ENCODE data around the gene ROR2. TPM values are rescaled to one million over a fixed set of nuclear protein-coding genes. Genes with fewer than 3 reads are reported as not detected.
"Not testable (repeated sequence)": the region's sequence is repeated elsewhere in the genome, so short reads cannot be mapped to it uniquely, and the experiment has no call there.

ROR2 gene
- total RNA-seq, 1 experiment from 2014 or later = 40.0 TPM

GRCh38 chr9:91614044-91614443 lies 336.0 kb downstream of the ROR2 start:
- H3K4me3 ChIP-seq (ENCODE audit: insufficient read depth, low read depth, low read length) = not testable (repeated sequence)

GRCh38 chr9:91611582-91611981 lies 338.4 kb downstream of the ROR2 start:
- Histone ChIP-seq H3K27me3 (ENCODE audit: control insufficient read depth, insufficient read depth, low read length) (no peaks in the 10 kb centered on the region), H3K36me3 (replicated peaks; ENCODE audit: control insufficient read depth, insufficient read depth, low read length) (no peaks in the 10 kb centered on the region), H3K4me3 (ENCODE audit: insufficient read depth, low read depth, low read length) (no peak overlapping the region)
- no peak for DNase-seq

More at GRCh38 chr9:91614044-91614443, 336.0 kb downstream of the ROR2 start:
- not testable (repeated sequence) for H3K36me3 ChIP-seq (replicated peaks; ENCODE audit: control insufficient read depth, insufficient read depth, low read length); DNase-seq; H3K27me3 ChIP-seq (ENCODE audit: control insufficient read depth, insufficient read depth, low read length)

GRCh38 chr9:91606255-91606995 lies 343.6 kb downstream of the ROR2 start:
- H3K4me3 ChIP-seq (ENCODE audit: insufficient read depth, low read depth, low read length) = no peak overlapping the region
- no peaks in the 10 kb centered on the region for H3K36me3 ChIP-seq (replicated peaks; ENCODE audit: control insufficient read depth, insufficient read depth, low read length)
- DNase-seq = no peak
- no peaks in the 10 kb centered on the region for H3K27me3 ChIP-seq (ENCODE audit: control insufficient read depth, insufficient read depth, low read length)

- H3K27me3 ChIP-seq (ENCODE audit: control insufficient read depth, insufficient read depth, low read length) = no peaks in the 10 kb centered on the region
- DNase-seq = no peak
- no peaks in the 10 kb centered on the region for H3K36me3 ChIP-seq (replicated peaks; ENCODE audit: control insufficient read depth, insufficient read depth, low read length)
- H3K4me3 ChIP-seq (ENCODE audit: insufficient read depth, low read depth, low read length) = no peak overlapping the region
Measured at GRCh38 chr9:91604451-91605179, 345.4 kb downstream of the ROR2 start.

GRCh38 chr9:91603932-91604331 lies 346.1 kb downstream of the ROR2 start:
- no peaks in the 10 kb centered on the region for H3K27me3 ChIP-seq (ENCODE audit: control insufficient read depth, insufficient read depth, low read length)

GRCh38 chr9:91599564-91599963 lies 350.5 kb downstream of the ROR2 start:
- H3K36me3 ChIP-seq (replicated peaks; ENCODE audit: control insufficient read depth, insufficient read depth, low read length) = no peaks in the 10 kb centered on the region
- DNase-seq = no peak
- H3K4me3 ChIP-seq (ENCODE audit: insufficient read depth, low read depth, low read length) = no peak overlapping the region
- no peaks in the 10 kb centered on the region for H3K27me3 ChIP-seq (ENCODE audit: control insufficient read depth, insufficient read depth, low read length)

More at GRCh38 chr9:91603932-91604331, 346.1 kb downstream of the ROR2 start:
- H3K36me3 ChIP-seq (replicated peaks; ENCODE audit: control insufficient read depth, insufficient read depth, low read length) = no peaks in the 10 kb centered on the region
- no peak overlapping the region for H3K4me3 ChIP-seq (ENCODE audit: insufficient read depth, low read depth, low read length)
- no peak for DNase-seq

GRCh38 chr9:91591627-91592026 lies 358.4 kb downstream of the ROR2 start:
- Histone ChIP-seq H3K36me3 (replicated peaks; ENCODE audit: control insufficient read depth, insufficient read depth, low read length) (no peaks in the 10 kb centered on the region), H3K4me3 (ENCODE audit: insufficient read depth, low read depth, low read length) (no peak overlapping the region)

GRCh38 chr9:91589101-91589553 lies 360.9 kb downstream of the ROR2 start:
- Histone ChIP-seq H3K36me3 (replicated peaks; ENCODE audit: control insufficient read depth, insufficient read depth, low read length) (no peaks in the 10 kb centered on the region), H3K4me3 (ENCODE audit: insufficient read depth, low read depth, low read length) (no peak overlapping the region), H3K27me3 (ENCODE audit: control insufficient read depth, insufficient read depth, low read length) (no peaks in the 10 kb centered on the region)
- DNase-seq = no peak

More at GRCh38 chr9:91591627-91592026, 358.4 kb downstream of the ROR2 start:
- DNase-seq = no peak
- H3K27me3 ChIP-seq (ENCODE audit: control insufficient read depth, insufficient read depth, low read length) = no peaks in the 10 kb centered on the region

- Histone ChIP-seq H3K36me3 (replicated peaks; ENCODE audit: control insufficient read depth, insufficient read depth, low read length) (no peaks in the 10 kb centered on the region), H3K27me3 (ENCODE audit: control insufficient read depth, insufficient read depth, low read length) (no peaks in the 10 kb centered on the region), H3K4me3 (ENCODE audit: insufficient read depth, low read depth, low read length) (no peak overlapping the region)
- DNase-seq = peak; percentile 33
Measured at GRCh38 chr9:91586282-91586681, 363.7 kb downstream of the ROR2 start.

- Histone ChIP-seq H3K27me3 (ENCODE audit: control insufficient read depth, insufficient read depth, low read length) (no peaks in the 10 kb centered on the region), H3K4me3 (ENCODE audit: insufficient read depth, low read depth, low read length) (no peak overlapping the region), H3K36me3 (replicated peaks; ENCODE audit: control insufficient read depth, insufficient read depth, low read length) (no peaks in the 10 kb centered on the region)
- no peak for DNase-seq
Measured at GRCh38 chr9:91583966-91584365, 366.1 kb downstream of the ROR2 start.

- H3K36me3 ChIP-seq (replicated peaks; ENCODE audit: control insufficient read depth, insufficient read depth, low read length) = no peaks in the 10 kb centered on the region
- DNase-seq = no peak
- H3K27me3 ChIP-seq (ENCODE audit: control insufficient read depth, insufficient read depth, low read length) = no peaks in the 10 kb centered on the region
- H3K4me3 ChIP-seq (ENCODE audit: insufficient read depth, low read depth, low read length) = no peak overlapping the region
Measured at GRCh38 chr9:91583161-91583875, 366.7 kb downstream of the ROR2 start.

- no peaks in the 10 kb centered on the region for H3K27me3 ChIP-seq (ENCODE audit: control insufficient read depth, insufficient read depth, low read length)
- no peaks in the 10 kb centered on the region for H3K36me3 ChIP-seq (replicated peaks; ENCODE audit: control insufficient read depth, insufficient read depth, low read length)
- no peak for DNase-seq
- H3K4me3 ChIP-seq (ENCODE audit: insufficient read depth, low read depth, low read length) = no peak overlapping the region
Measured at GRCh38 chr9:91582181-91582580, 367.8 kb downstream of the ROR2 start.

GRCh38 chr9:91580136-91580535 lies 369.9 kb downstream of the ROR2 start:
- Histone ChIP-seq H3K27me3 (ENCODE audit: control insufficient read depth, insufficient read depth, low read length) (no peaks in the 10 kb centered on the region), H3K4me3 (ENCODE audit: insufficient read depth, low read depth, low read length) (no peak overlapping the region), H3K36me3 (replicated peaks; ENCODE audit: control insufficient read depth, insufficient read depth, low read length) (no peaks in the 10 kb centered on the region)
- DNase-seq = peak; percentile 51

- no peak overlapping the region for H3K4me3 ChIP-seq (ENCODE audit: insufficient read depth, low read depth, low read length)
- no peaks in the 10 kb centered on the region for H3K27me3 ChIP-seq (ENCODE audit: control insufficient read depth, insufficient read depth, low read length)
- DNase-seq = no peak
- no peaks in the 10 kb centered on the region for H3K36me3 ChIP-seq (replicated peaks; ENCODE audit: control insufficient read depth, insufficient read depth, low read length)
Measured at GRCh38 chr9:91578911-91579310, 371.1 kb downstream of the ROR2 start.

All from H7 (cell line).